HG03025 (cell line): Measurements from ENCODE around the gene FHAD1.
"Not testable (repeated sequence)": the region's sequence is repeated elsewhere in the genome, so short reads cannot be mapped to it uniquely, and the experiment has no call there.

Source experiments
- ATAC-seq: cut with Tn5 transposase; IDR thresholded peaks from one replicate; pipeline ENCODE4 v1.9.1; 2021; ENCODE audit warnings: mild to moderate bottlenecking, moderate library complexity; ENCODE audit not compliant: unreplicated experiment, low FRiP score

Gene FHAD1

DNA sequence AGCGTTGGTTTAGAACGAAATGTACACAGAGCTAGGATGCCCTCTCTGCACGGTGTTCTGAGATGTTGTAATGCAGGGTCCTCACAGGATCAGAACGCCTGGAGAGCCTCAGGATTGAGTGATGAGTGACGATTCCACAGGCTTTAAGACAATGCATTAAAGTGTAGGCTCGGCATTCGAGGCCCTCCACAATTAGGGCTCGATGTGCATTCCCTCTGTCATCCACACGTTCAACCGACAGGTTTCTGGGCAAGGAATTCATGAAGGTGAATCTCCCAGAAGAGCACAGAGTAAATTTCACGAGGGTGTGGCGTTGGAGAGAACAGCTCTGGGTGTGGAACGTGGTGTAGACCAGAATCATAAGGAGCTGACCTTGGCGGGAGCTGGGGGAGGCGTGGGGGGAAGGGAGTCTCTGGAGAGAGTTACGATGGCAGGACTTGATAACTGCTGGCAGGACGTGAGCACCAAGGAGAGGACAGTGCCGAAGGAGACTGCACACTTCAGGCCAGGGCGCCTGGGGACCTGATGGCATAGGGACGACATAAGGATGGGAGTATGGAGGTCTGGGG is 111.6 kb downstream of the FHAD1 start:
- ATAC-seq, result no peak

DNA sequence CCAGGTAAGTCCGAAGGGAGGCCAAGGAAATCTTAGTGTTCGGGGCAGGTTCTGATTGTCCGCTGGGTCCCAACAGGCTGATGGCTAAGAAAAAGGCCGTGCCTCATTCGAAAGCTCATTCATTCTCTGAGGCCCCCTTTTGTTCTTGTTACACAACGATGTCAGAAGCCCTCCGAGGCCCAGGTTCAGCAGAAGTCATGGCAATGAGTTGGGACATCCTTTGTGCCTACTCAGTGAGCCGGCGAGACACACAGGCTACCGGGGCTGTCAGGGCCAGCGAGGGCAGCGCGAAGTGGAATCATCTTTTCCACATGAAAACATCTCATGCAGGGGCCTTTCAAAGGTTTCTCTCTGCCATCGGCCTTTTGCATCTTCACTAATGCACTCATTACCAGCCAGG is 113.7 kb downstream of the FHAD1 start:
- no peak for ATAC-seq

DNA sequence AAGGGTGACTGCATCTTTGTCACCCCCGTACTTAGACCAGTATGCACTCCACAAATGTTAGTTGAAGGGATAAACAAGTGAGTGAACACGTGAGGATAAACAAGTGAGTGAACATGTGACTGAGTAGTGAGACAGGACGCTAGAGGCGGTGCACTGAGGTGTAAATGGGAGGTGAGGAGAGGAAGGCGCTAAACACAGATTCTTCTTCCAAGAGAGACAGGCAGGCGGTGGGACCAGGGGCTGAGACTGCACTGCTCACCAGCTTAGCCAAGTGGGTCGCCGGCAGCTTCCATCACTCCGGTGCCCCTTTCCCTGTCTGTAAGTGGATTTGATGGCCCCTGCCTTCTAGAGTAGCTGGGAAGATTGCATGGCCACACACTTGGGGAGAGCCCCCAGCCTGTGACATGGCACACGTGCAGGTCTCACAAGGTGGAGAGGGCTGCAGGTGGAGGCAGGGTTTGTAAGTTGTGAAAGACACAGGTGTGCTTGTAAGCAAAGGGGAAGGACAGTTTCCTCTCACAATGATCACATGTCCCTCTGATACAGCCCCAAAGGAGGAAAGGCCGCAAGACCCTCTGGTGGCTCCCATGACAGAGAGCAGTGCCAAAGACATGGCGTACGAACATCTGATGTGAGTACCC is 115.2 kb downstream of the FHAD1 start:
- ATAC-seq, result no peak

DNA sequence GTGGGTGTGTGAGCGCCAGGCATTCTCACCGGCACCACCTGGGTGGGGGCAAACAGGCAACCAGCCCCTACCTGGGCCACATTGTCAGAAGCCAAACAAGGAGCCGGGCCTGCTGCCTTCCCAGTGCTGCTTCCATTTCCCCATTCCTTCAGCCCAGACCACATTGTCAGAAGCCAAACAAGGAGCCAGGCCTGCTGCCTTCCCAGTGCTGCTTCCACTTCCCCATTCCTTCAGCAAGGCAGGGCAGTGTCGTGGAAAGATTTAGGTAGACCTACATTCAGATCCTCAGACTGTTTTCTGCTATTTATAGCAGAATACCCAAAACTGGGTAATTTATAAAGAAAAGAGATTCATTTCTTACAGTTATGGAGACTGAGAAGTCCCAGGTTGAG is 115.7 kb downstream of the FHAD1 start:
- no peak for ATAC-seq

DNA sequence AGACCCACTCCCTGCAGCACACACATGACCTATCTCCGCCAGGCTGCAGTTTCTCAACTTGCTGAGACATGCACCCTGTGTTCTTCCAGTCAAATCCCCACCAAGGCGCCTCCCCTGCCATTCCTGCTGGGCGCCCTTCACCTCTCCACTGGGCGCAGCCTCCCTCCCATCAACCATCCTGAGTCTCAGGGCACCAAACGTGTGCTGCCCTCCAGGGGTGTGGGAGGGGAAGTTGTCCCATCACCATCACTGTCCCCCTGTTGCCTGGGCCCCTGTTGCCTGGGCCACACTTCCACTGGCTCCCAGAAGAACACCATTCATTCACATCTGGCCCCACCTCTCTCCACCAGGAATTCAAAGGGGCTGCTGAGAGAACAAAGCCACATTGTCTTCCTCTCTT is 117.7 kb downstream of the FHAD1 start:
- ATAC-seq, result no peak

DNA sequence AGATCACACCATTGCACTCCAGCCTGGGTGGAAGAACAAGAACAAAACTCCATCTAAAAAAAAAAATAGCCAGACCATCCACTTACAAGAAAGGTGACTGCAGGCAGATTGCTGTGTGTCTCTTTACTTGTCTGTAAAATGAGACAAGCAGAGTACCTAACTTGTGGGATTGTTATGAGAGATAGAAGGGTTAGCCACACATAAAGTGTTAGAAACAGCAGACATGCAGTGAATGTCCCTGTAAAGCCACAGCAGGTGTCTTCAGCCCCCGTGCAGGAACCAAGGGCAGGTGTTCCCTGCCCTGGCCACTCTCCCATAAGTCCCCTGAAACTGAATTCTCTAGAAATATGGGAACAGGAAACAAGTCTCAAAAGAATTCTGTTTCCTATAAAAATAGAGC is 121.9 kb downstream of the FHAD1 start:
- ATAC-seq, result no peak

DNA sequence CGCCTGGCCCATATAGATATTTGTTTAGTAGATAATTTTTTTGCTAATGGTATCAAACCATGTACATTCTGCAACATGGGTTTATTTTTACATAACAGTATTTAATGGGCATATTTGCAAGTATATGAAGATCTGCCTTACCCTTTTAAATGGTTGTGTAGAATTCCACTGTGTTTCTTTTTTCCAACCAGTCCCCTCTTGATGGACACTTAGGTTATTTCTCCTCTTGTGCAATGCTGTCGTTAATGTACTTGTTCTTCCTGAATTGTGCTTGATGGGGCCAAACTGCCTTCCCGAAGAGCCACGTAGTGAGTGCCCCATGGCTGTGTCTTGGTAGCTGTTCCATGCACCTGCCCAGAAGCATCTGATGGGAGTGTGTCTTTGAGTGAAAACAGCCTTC is 123.2 kb downstream of the FHAD1 start:
- no peak for ATAC-seq

DNA sequence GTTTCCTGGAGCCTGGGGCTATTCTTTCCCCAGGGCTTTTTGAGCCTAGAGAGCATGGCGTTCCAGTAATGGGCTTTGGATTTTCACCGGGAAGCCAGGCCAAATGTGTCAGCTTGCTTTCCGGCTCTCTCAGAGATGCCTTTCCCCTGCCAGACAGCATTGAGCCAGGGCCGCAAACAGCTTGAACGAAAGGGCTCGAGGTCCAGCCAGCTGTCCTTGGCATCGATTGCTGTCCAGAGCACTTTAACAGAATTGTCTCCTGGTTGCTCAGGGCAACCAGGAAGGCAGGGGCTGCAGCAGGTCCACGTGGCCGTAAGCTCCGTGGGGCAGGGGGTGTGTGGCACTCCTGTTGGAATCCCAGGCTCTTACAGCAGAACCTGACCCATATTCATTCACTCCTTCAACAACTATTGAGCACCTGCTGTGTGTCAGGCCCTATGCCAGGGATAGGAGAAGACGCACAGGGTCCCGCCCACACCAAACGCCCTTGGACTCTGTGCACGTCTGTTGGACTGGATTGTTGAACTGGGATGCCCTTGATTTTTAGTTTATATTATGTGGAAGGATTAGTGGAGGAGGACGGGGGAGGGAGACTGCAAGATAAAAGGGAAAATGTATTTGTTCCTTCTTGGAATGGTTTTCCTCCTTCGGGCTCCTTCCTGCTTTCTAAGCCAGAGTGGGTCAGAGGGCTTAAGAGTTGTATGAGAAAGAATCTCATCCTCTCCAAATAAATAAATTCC is 123.9 kb downstream of the FHAD1 start:
- no peak for ATAC-seq

DNA sequence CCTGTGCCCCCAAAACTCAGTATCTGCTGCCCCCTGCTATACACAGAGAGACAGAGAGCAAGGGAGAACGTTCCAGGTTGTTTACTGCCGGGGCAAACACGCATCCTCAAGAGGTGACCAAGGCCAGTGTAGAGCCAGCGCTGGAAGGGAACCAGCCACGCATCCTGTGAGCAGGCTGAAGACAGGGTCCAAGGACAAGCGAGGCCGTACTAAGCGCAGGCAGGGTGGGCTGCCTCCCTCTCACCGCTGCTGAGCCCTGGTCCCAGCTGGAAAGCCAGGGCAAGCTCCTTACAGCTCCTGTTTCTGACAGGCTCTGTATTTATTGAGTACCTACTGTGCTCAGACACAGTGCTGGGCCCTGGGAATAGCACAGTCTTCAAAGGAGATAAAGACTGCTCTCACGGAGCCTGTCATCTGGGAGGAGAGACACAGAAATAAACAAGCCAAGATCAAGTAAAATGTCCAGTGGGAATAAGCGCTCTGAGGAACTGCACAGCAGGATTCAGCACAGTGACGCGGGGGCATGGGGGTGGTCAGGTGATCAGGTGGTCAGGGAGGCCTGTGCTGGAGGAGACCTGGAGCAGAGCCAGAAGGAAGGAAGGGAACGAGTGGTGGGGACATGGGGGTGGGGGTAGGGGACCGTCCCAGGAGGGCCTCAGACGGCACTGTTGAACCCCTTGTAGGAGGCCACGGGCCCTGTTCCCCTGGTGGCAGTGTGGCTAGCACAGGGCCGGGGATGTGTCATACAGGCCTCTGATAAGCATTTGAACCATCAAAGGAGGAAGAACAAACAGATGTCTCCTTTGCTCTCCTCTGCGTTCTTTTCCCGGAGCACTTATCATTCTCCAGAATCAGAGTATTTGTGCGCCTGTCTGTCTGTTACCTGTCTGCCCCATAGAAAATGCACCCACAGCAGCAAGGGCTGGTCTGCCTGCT is 124.9 kb downstream of the FHAD1 start:
- no peak for ATAC-seq

DNA sequence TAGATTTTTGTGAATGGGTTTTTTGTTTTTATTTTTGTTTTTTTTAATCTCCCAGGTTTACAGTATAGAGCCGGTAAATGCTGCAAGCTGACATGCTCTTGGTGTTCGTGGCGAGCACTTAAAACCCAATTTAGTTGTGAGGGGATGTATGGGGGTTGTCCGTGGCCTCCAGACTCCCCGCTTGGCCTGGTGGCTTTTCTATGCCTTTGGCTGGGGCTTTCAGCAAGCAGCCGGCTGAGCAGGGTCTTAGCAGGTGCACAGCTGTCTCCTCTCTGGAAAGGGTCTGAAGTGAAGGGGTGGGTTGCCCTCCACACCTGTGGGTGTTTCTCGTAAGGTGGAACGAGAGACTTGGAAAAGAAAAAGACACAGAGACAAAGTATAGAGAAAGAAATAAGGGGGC is 131.7 kb downstream of the FHAD1 start:
- ATAC-seq, result no peak

DNA sequence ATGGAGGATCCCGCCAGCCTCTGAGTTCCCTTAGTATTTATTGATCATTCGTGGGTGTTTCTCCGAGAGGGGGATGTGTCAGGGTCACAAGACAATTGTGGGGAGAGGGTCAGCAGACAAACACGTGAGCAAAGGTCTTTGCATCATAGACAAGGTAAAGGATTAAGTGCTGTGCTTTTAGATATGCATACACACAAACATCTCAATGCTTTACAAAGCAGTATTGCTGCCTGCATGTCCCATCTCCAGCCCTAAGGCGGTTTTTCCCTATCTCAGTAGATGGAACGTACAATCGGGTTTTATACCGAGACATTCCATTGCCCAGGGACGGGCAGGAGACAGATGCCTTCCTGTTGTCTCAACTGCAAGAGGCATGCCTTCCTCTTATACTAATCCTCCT is 132.1 kb downstream of the FHAD1 start:
- ATAC-seq, result not testable (repeated sequence)

DNA sequence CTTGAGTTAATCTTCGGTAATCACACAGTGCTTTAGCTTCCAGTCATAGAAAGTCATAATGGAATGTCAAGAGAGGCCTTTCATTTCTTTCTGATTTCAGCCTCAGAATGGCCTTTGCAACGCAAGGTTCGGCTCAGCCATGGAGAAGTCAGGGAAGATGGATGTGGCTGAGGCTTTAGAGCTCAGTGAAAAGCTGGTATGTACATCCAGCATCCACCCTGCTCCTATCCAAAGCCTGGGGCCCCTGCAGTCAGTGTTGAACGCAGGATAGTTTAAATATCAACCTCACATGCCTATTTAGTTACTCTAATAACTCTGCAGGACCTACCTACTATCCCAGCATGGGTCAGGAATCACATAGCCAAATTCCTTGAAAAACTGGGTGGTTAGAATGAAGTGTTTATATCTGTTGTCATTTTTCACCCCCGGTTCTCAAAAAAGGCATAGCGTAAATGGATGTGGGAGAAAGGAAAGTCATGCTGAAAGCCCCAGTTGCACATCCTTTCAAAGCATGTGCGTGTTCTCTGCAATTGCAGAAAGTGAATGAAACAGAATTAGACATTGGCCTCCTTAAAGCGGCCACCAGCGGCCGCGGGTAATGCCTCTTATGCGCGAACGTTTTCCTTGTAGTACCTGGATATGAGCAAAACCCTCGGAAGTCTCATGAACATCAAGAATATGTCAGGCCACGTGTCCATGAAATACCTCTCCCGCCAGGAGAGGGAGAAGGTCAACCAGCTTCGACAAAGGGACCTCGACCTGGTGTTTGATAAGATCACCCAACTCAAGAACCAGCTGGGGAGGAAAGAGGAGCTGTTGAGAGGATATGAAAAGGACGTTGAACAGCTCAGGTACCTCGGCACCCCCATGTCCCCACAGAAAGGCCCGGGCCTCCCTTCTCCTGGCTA is 133.8 kb downstream of the FHAD1 start:
- ATAC-seq, result no peak

DNA sequence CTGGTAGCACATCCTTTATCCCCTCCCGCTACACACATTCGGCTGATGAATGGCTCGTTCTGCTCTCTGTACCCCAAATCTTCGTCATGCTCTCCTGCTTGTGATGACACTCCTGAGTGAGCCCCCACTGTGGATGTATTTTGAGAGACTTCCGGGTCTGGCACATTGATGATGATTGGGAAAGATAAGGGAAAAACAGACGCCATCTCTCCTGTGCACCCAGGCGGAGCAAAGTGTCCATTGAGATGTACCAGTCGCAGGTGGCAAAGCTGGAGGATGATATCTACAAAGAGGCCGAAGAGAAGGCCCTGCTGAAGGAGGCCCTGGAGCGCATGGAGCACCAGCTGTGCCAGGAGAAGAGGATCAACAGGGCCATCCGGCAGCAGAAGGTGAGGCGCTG is 134.8 kb downstream of the FHAD1 start:
- no peak for ATAC-seq

DNA sequence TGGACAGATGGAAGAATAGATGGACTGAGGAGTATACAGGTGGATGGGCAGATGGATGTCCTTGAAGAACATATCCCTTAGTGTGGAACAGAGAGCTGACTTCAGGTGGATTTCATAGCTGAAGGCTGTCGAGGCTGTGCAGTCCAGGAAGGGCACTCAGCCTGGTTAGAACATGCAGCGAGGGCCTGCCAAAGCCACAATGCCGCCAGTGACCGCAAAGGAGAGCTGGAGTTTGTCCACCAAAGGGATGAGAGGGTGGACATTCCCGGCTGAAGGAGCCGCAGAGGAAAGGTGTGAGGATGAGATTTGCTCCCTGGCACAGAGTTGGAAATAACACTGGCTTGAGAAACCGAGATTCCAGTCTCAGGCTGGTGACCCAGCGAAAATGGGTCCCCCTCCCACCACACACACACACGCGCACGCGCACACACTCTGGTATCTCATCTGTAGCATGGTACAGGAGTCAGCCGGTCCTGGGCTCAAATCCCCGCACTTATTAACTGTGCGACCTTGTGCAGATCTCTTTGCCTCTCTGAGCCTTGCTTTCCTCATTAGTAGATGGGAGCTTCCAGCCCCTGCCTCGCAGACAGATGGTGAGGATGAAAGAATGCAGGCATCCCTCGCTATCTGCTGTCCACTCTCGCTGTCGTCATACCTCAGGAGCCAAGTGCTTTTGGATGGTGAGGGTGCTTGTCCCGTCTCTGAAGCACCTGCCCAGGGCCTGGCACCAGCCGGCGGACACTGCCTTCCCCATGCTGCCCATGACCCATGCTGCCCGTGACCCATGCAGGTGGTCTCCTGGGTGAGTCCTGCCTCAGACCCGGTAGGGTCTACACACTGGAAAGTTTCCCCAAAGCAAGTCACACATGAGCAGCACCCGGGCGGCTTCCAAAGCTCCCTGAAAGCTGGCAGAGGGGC is 135.8 kb downstream of the FHAD1 start:
- ATAC-seq, result no peak

DNA sequence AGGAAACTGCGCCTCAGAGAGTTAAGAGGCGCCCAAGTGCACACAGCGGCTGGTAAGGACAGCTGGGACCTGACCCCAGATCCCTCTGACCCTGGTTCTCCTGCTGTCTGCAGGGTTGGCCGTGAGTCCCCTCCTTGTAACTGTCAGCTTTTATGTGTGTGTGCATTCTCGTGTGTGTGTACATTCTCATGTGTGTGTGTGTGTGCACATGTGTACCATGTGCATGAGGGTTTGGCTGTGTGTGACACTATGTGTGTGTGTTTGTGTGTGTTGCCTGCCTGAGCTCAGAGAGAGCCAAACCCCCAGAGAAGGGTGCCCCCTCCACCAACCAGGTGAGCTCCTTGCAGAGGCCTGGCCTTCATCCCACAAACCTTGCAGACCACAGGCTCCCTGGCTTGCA is 136.8 kb downstream of the FHAD1 start:
- ATAC-seq, result no peak

DNA sequence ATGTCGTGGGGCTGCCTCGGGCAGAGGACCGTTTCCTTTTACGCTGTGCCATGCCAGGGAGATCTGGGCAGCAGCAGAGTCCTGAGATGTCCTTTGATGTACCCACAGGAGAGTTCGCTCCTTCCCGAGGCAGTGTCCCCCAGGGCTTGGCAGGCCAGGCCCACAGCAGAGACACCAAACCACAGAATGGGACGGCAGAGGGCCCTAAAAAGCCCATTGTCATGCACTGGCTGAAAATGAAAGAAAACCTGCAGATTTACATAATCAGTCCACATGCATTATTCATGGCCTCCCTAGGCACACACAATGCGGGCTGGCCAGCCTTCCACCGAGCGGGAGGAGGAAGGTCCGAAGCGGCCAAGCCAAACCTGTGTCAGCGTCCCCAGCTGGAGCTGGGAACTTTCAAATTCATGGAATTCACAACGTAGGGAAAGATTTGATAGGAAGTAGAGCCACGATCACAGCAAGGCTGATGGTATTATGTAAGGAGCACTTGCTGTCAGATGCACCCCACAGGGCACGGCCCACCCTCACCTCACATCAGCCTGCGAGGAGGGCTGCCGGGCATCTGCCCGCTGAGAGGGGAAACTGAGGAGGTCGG is 137.4 kb downstream of the FHAD1 start:
- no peak for ATAC-seq

DNA sequence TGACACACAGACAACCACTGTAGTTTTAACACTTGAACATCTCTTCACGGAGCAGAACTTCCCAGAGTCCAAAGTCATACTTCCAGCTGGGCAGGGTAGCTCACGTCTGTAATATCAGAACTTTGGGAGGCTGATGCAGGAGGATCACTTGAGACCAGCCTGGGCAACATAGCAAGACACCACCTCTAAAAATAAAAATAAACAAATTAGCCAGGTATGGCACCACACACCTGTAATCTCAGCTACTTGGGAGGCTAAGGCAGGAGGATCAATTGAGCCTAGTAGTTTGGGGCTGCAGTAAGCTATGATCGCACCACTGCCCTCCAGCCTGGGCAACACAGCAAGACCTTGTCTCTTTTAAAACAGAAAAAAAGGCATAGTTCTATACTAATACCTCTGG is 138.4 kb downstream of the FHAD1 start:
- ATAC-seq, result no peak

DNA sequence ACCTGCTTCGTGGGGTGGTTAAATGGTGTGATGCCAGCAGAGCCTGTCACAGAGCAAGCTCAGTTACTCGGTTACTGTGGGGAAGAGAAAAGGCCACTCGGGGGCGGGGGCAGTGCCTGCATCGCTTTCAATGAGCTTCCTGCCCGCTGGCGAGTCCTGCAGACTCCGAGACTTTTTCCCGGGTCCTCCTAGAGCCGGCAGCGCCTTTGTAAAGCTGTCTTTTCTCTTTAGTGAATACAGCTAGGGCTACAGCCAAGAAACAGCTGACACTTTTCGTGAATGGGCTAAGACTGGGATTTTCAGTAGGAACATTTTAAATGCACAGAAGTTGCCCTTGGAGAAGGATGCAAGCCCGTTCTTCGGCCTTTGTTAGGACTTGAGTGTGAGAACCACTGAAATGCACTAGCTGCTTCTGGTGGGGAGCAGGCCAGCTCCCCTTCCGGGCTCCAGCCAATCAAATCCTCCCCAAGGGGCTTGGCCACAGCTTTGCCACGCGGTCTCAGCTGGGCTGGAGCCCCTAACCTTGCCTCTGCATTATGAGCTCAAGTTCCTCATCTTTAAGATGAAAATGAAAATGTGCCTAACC is 139.2 kb downstream of the FHAD1 start:
- ATAC-seq, result no peak
